CD14-positive monocyte (primary cell): ENCODE results near the gene FMNL3. TPM values are rescaled to one million over a fixed set of nuclear protein-coding genes. Genes with fewer than 3 reads are reported as not detected.

Source experiments
- DNase-seq, 3 donors: peaks; one replicate each; pipeline ENCODE4 v3.0.0-alpha.2; 2011 to 2022
- H2AFZ ChIP-seq: 2 replicates; pipeline ENCODE4 v1.6.0; 2012; ENCODE audit warnings: mild to moderate bottlenecking, low read depth, low read length, inconsistent platforms; ENCODE audit not compliant: insufficient read depth, poor library complexity, severe bottlenecking
- H3K27ac ChIP-seq, 2 donors: 1 replicate in 1 of 2; 2 replicates in 1 of 2; pipeline ENCODE4 v1.5.1; 2012 to 2013; ENCODE audit warnings: low read length in 2 of 2, control low read depth in 1 of 2, inconsistent platforms in 1 of 2, low read depth in 1 of 2, mild to moderate bottlenecking in 1 of 2
- H3K27me3 ChIP-seq, 2 donors: one replicate each; pipeline versions ENCODE4 v1.6.0 to v1.6.1; 2011 to 2013; ENCODE audit warnings: low read length in 2 of 2; ENCODE audit not compliant: control insufficient read depth in 2 of 2, insufficient read depth in 2 of 2
- H3K36me3 ChIP-seq, 2 donors: replicated peaks in 1 of 2; 1 replicate in 1 of 2; 2 replicates in 1 of 2; pipeline versions ENCODE4 v1.5.1 to v1.6.1; 2012 to 2013; ENCODE audit warnings: low read length in 2 of 2, control low read depth in 1 of 2, inconsistent platforms in 1 of 2, mild to moderate bottlenecking in 1 of 2; ENCODE audit not compliant: insufficient read depth in 2 of 2, control insufficient read depth in 1 of 2
- H3K4me1 ChIP-seq, 2 donors: 1 replicate in 1 of 2; 2 replicates in 1 of 2; pipeline versions ENCODE4 v1.5.1 to v1.6.1; 2012 to 2013; ENCODE audit warnings: low read length in 2 of 2, control low read depth in 1 of 2, inconsistent platforms in 1 of 2, mild to moderate bottlenecking in 1 of 2, moderate library complexity in 1 of 2; ENCODE audit not compliant: insufficient read depth in 2 of 2, control insufficient read depth in 1 of 2
- H3K4me2 ChIP-seq: replicated peaks from 2 replicates; pipeline ENCODE3; 2012; ENCODE audit warnings: low read length, moderate library complexity, mild to moderate bottlenecking; ENCODE audit not compliant: poor library complexity, severe bottlenecking; ENCODE audit errors: extremely low read depth
- H3K4me3 ChIP-seq, 3 experiments: fragments of 200-600 bp in 1 of 3; sonication (generic) in 1 of 3; replicated peaks in 1 of 3; 1 replicate in 2 of 3; 2 replicates in 1 of 3; pipeline ENCODE4 v1.5.1; 2011 to 2013; ENCODE audit warnings: low read length in 3 of 3, mild to moderate bottlenecking in 3 of 3, control low read depth in 2 of 3, low read depth in 2 of 3, inconsistent platforms in 1 of 3, moderate library complexity in 1 of 3
- H3K79me2 ChIP-seq: 2 replicates; pipeline ENCODE4 v1.6.0; 2012; ENCODE audit warnings: mild to moderate bottlenecking, control low read depth, inconsistent platforms, low read length, moderate library complexity; ENCODE audit not compliant: insufficient read depth
- H3K9ac ChIP-seq: 2 replicates; pipeline ENCODE4 v1.6.0; 2017; ENCODE audit warnings: low read length, mild to moderate bottlenecking; ENCODE audit not compliant: insufficient read depth, poor library complexity, severe bottlenecking
- H3K9me3 ChIP-seq, 2 donors: replicated peaks in 1 of 2; 1 replicate in 1 of 2; 2 replicates in 1 of 2; pipeline versions ENCODE4 v1.5.1 to v1.6.1; 2012 to 2013; ENCODE audit warnings: low read length in 2 of 2, control low read depth in 1 of 2; ENCODE audit not compliant: control insufficient read depth in 1 of 2, insufficient read depth in 1 of 2
- H4K20me1 ChIP-seq: 2 replicates; pipeline ENCODE4 v1.6.0; 2012; ENCODE audit warnings: mild to moderate bottlenecking, low read length, control low read depth, moderate library complexity; ENCODE audit not compliant: insufficient read depth
- H3K27ac Mint-ChIP-seq, 7 donors: one replicate each; pipeline ENCODE4 v1.8.0; 2020; ENCODE audit warnings: mild to moderate bottlenecking in 7 of 7, mixed read lengths in 7 of 7, moderate library complexity in 6 of 7, inconsistent platforms in 2 of 7
- H3K27me3 Mint-ChIP-seq, 3 donors: one replicate each; pipeline ENCODE4 v1.8.0; 2021 to 2022; ENCODE audit warnings: low read depth in 3 of 3, mild to moderate bottlenecking in 3 of 3, mixed read lengths in 3 of 3, moderate library complexity in 3 of 3, inconsistent platforms in 1 of 3
- H3K36me3 Mint-ChIP-seq, 2 donors: one replicate each; pipeline ENCODE4 v1.8.0; 2020; ENCODE audit warnings: mixed read lengths in 2 of 2, inconsistent platforms in 1 of 2, mild to moderate bottlenecking in 1 of 2
- H3K4me1 Mint-ChIP-seq: one replicate; pipeline ENCODE4 v1.8.0; 2020; ENCODE audit warnings: mild to moderate bottlenecking, mixed read lengths
- H3K4me3 Mint-ChIP-seq, 2 donors: one replicate each; pipeline ENCODE4 v1.8.0; 2020; ENCODE audit warnings: mild to moderate bottlenecking in 2 of 2, mixed read lengths in 2 of 2, moderate library complexity in 1 of 2
- H3K9me3 Mint-ChIP-seq, 7 donors: one replicate each; pipeline ENCODE4 v1.8.0; 2020 to 2022; ENCODE audit warnings: mixed read lengths in 7 of 7, mild to moderate bottlenecking in 6 of 7, moderate library complexity in 6 of 7, inconsistent platforms in 2 of 7
- WGBS: methylation state at CpG from one replicate; pipeline ENCODE4 v1.1.5; 2013; ENCODE audit warnings: missing lambda C conversion rate; ENCODE audit not compliant: insufficient coverage; 5-methylcytosine and 5-hydroxymethylcytosine counted together
- intact Hi-C, 2 donors: fragments of 100-400 bp; cut with micrococcal nuclease; formaldehyde crosslinking; loops; one replicate each; pipeline versions ENCODE4 v1.15.0 to v1.15.1; 2023
- polyA plus RNA-seq, 3 donors: library from polyadenylated mRNA; depleted of rRNA in 1 of 3; unstranded in 2 of 3; stranded (reverse) in 1 of 3; fragments of 300-500 nt in 2 of 3; fragments of >200 nt in 1 of 3; fragmentation: Illumina TruSeq in 2 of 3; gene quantifications; 1 replicate in 2 of 3; 2 replicates in 1 of 3; pipeline ENCODE4 v1.2.3, GENCODE V29; 2012 to 2021
- TF ChIP-seq, protein P1 (sequence below): fragments of 200-600 bp; IDR thresholded peaks from one replicate; pipeline ENCODE4 v1.8.0; 2022; ENCODE audit warnings: antibody characterized with exemption, mild to moderate bottlenecking

Gene FMNL3
- polyA plus RNA-seq, 3 donors = 1.5 to 5.4 (median 1.7) TPM

DNA sequence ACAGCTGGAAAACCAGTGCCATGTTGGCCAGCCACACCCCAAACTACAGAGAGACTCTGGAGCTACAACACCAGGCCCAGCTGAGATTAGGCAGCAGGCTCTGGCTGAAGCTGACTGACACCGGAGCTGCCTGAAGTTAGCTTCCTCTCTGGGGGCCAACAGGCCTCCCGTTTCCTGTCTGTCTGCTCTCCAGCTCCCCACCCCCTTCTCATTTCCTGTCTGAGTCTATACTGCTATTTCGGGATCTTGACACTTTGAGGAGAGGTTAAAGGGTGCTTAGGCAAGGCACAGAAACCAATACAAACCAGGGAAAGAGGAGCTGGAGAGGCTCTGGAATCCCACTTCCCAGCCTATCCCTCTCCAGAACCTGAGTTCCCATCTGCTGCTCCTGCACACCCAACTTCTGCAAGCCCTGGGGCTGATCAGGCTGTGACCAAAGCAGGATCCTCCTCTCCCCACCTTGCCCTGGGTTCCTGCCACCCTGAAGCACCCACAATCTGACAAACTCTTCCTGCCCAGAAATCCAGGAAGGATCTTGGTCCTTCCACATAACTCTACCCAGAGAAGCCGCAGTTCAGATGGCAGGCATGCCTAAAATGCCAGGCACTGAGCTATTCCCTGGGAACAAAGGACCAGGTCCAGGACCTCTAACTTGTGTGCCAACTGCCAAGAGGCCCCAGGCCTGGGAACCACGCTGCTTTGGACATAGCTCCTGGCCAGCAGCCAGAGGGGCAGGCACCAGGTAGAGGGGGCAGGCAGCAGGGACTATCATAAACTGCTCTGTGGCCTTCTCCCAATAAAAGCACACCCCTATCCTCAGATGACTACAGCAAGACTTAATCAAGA is 44.0 kb downstream of the FMNL3 start:
- Mint-ChIP-seq H3K36me3 (peaks cover 12 to 36% of the 10 kb centered on the region in 2 donors), H3K9me3 (peaks cover 0 to 3% (median 0%) of the 10 kb centered on the region in 7 donors), H3K4me1 (peaks cover 58% of the 10 kb centered on the region), H3K4me3 (peak overlapping the region; percentile 60 to 86), H3K27me3 (peaks cover 0 to 6% (median 2%) of the 10 kb centered on the region in 3 donors), H3K27ac (peak overlapping the region; percentile 82 to 96 (median 89))
- H3K27me3 ChIP-seq = no peaks in the 10 kb centered on the region
- WGBS = 6% methylated on average over 2 of the region's 5 CpGs
- no peaks in the 10 kb centered on the region for H3K79me2 ChIP-seq
- TF ChIP-seq, protein P1, sequence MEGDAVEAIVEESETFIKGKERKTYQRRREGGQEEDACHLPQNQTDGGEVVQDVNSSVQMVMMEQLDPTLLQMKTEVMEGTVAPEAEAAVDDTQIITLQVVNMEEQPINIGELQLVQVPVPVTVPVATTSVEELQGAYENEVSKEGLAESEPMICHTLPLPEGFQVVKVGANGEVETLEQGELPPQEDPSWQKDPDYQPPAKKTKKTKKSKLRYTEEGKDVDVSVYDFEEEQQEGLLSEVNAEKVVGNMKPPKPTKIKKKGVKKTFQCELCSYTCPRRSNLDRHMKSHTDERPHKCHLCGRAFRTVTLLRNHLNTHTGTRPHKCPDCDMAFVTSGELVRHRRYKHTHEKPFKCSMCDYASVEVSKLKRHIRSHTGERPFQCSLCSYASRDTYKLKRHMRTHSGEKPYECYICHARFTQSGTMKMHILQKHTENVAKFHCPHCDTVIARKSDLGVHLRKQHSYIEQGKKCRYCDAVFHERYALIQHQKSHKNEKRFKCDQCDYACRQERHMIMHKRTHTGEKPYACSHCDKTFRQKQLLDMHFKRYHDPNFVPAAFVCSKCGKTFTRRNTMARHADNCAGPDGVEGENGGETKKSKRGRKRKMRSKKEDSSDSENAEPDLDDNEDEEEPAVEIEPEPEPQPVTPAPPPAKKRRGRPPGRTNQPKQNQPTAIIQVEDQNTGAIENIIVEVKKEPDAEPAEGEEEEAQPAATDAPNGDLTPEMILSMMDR = no peak
- intact Hi-C loops = loop anchor here (5.0 kb wide), 2 partner anchors 34 to 44 kb away; partner anchors contain the start of gene FMNL3 (in 1 of the 2)
- peak overlapping the region; percentile 52 to 81 for H3K27ac ChIP-seq
- H3K36me3 ChIP-seq = peaks cover 0 to 5% of the 10 kb centered on the region in 2 donors
- peak overlapping the region; percentile 43 for H3K9ac ChIP-seq
- H3K4me3 ChIP-seq = peak overlapping the region in 1 of 3 experiments; percentile 65
- DNase-seq = peak; percentile 77 to 94 (median 84)
- peak overlapping the region; percentile 78 for H3K4me2 ChIP-seq
- H3K9me3 ChIP-seq = no peaks in the 10 kb centered on the region
- peaks cover 45 to 51% of the 10 kb centered on the region in 2 donors for H3K4me1 ChIP-seq
- H2AFZ ChIP-seq = no peak overlapping the region
- no peaks in the 10 kb centered on the region for H4K20me1 ChIP-seq

DNA sequence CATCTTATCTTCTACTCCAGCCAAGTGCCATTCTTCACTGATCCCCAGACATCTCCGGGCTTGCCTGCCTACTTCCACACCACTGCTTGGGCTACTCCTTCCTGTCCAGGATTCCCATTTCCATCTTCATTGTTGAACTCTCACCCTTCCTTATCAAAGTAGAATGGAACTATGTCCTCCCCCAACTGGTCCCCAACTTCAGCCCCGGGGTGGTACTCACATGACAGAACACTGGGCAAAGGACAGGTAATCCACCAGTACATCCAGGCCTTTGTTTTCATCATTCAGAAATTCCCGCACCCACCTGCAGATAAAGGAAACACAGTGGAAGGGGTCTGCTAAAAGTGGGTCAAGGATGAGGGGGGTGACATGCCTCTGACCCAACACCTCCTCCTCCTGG is 45.5 kb downstream of the FMNL3 start:
- Histone ChIP-seq H2AFZ (no peak overlapping the region), H3K4me3 (no peak overlapping the region), H3K27ac (peak overlapping the region in 1 of 2 donors; percentile 23), H3K4me1 (peaks cover 45 to 51% of the 10 kb centered on the region in 2 donors), H3K36me3 (peaks cover 0 to 19% of the 10 kb centered on the region in 2 donors), H3K9ac (no peak overlapping the region), H3K27me3 (no peaks in the 10 kb centered on the region), H4K20me1 (no peaks in the 10 kb centered on the region), H3K9me3 (no peaks in the 10 kb centered on the region), H3K79me2 (no peaks in the 10 kb centered on the region), H3K4me2 (no peak overlapping the region)
- H3K27me3 Mint-ChIP-seq = peaks cover 0 to 4% (median 2%) of the 10 kb centered on the region in 3 donors
- peak overlapping the region in 6 of 7 donors; percentile 30 to 89 (median 74) for H3K27ac Mint-ChIP-seq
- H3K36me3 Mint-ChIP-seq = peaks cover 25 to 46% of the 10 kb centered on the region in 2 donors
- intact Hi-C loops = loop anchor here (5.0 kb wide), 2 partner anchors 36 to 46 kb away; partner anchors contain the start of gene FMNL3 (in 1 of the 2)
- TF ChIP-seq, protein P1 = no peak
- peaks cover 53% of the 10 kb centered on the region for H3K4me1 Mint-ChIP-seq
- peaks cover 0 to 3% (median 0%) of the 10 kb centered on the region in 7 donors for H3K9me3 Mint-ChIP-seq
- peak overlapping the region; percentile 49 to 59 for H3K4me3 Mint-ChIP-seq
- no peak for DNase-seq
- WGBS = 100% methylated on average over 1 of the region's 3 CpGs
